Nucleus accumbens (tissue), 56 donors: ENCODE measurements around the gene KIF25.
"Not testable (repeated sequence)": the region's sequence is repeated elsewhere in the genome, so short reads cannot be mapped to it uniquely, and the experiment has no call there.

Source experiments
- DNase-seq, 56 donors: peaks; one replicate each; lab custom pipeline; 2025; lab: John Stamatoyannopoulos, UW

KIF25 gene

GRCh38 chr6:168061269-168062210 is 64.1 kb downstream of the KIF25 start:
- no peak for DNase-seq

- no peak for DNase-seq
These were observed 65.1 kb downstream of the KIF25 start for GRCh38 chr6:168062346-168063289.

- DNase-seq, result no peak
These were observed 66.0 kb downstream of the KIF25 start for GRCh38 chr6:168063431-168063830.

- DNase-seq, result no peak
These were observed 66.8 kb downstream of the KIF25 start for GRCh38 chr6:168064226-168064807.

- DNase-seq, result no peak
These were observed 69.7 kb downstream of the KIF25 start for GRCh38 chr6:168067081-168067759.

DNA sequence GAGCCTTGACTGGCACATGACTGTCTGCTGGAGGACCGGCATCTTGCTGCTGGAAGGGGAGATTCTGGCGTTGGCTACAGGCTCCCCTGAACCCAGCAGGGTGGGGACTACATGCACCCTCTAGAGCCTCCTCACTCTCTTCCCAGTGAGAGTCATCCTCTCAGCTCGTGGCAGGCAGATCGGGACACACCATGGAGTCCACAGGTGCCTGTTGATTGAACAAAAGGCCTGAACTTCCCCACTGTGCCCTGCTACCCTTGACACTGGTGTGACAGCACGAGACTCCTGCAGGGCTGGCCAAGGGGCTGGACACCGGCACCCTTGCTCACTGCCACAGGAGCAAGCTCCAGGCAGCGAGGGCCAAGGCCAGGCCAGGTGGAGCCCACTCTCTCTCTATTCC is 73.3 kb downstream of the KIF25 start:
- no peak for DNase-seq

DNA sequence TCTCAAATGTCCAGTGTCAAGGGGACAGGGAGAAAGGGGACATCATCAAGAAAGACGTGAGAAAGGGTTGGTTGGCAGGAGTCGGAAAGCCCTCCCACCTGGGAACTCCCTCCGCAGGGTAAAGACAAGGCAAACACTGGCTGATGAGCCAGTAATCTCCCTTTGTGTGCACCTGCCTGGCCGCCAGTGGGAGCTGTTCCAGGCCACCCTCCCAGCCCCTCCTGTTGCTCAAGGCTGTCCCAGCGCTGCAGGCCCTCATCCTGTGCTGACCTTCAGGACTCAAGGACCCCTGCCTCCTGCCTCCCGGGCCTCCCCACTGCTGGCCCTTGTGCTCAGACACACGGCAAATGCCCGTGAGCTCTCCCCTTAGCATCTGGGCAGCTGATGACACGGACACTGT is 74.1 kb downstream of the KIF25 start:
- no peak for DNase-seq

DNA sequence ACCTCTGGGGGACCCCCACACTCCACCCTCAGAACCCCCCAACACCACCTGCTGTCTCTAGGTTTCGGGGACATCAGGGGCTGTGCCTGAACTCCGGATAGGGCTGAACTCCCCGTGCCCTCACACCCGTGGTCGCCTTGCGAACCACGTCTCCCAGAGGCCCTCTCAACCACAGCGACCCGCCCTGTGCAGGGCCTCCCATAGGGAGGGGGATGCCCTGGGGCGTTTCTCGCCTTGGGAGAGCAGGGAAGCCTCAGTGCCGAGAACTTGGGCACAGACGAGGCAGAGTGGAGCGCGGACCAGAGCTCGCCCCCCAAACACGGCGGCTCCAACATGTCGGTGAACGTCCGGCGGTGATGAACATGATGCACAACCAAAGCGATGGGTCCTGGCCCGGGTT is 74.8 kb downstream of the KIF25 start:
- no peak for DNase-seq

- no peak for DNase-seq
These were observed 75.3 kb downstream of the KIF25 start for GRCh38 chr6:168072730-168073129.

GRCh38 chr6:168073937-168074730 is 76.7 kb downstream of the KIF25 start:
- no peak for DNase-seq

DNA sequence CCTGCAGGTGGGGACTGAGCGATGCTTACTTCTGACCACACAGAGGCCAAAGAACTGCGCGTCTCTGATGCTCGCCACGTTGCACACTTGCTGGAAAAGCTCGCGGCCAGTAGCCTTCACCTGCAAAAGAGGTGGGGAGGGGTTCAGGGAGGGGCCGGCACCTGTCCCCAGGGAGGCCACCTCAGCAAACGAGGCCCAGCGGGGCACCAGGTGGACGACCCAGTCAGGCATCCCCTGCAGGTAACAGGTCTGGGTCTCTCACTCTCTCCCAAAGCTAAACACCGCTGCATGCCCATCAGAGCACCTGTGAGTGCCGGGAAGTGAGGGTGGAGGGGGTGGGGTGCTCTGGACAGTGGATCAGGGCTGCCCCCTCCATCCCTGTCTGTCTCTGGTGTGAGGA is 77.7 kb downstream of the KIF25 start:
- no peak for DNase-seq

DNA sequence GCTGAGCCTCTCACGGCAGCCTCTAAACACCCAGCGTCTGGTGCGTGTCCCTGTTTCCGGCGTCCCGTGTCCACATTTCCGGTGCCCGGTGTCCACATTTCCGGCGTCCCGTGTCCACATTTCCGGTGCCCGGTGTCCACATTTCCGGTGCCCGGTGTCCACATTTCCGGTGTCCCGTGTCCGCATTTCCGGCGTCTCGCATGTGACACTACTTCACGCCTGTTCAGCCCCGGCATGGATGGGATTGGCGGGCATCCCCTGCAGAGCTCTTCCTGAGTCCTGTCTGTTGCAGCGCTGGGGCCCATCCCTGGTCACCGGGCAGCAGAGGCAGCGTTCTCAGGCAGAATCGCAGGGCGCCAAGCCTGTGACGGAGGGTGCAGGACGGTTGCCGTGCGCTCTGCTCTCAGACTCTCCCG is 78.3 kb downstream of the KIF25 start:
- no peak for DNase-seq

- not testable (repeated sequence) for DNase-seq
These were observed 79.9 kb downstream of the KIF25 start for GRCh38 chr6:168077401-168077800.

GRCh38 chr6:168078175-168078942 is 80.9 kb downstream of the KIF25 start:
- peak in 3 of 56 donors; percentile 6 to 20 (median 10) for DNase-seq

DNA sequence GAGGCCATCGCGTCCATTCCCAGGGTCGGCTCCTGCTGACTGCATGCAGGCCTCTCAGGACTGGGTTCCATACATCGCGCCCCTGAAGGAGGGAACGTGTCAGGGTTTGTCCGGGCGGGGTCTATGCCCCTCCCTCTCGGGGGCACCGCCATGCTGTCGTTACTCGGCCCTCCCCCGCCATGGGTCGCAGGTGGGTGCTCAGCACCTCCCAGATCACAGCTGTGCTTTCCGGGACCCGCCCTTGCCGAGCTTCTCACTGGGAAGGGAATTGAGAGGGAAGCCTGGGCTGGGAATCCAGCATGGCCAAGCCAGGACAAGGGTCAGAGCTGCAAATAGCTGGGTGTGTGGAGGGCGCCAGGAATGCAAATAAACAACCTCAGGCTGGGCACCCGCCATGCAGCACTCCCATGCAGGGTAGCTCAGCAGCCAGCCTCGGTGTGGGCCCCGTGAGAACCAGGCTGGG is 81.5 kb downstream of the KIF25 start, which contains the start of gene FRMD1:
TSS of gene FRMD1 (minus strand) at position 270 of the 463 bp plus-strand sequence. CDS start at position 152, 118 bp downstream.
- DNase-seq, result no peak

- DNase-seq, result no peak
These were observed 83.1 kb downstream of the KIF25 start for GRCh38 chr6:168080393-168081077.

DNA sequence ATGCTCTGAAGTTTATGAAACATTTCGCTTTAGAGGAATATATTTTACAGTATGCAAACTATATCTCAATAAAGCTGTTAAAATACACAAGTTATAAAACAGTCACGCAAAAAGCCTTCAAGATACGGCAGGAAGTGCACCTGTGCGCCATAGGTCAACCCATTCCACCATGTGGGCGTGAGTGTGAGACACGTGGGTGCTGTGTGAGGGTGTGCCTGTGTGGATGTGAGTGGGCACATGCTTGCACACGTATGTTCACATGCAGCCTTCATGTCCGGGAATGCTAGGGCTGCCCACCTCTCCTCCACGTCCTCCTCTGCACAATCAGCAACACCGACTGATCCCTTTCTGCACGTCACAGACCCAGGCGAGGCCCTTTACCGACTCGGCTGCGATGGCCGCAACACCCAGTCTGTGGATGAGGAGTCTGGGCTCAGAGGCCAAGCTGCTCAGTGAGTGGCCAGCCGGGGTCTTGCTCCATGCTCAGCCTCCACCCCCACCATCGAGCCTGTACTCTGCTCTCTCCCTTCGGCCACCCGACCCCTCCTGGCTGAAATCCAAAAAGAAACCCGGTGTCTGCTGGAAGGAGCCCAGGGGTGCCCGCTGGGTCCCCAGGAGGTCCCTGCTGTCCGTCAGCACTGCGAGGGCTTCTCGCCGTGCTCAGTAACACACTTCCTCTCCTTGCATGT is 84.5 kb downstream of the KIF25 start:
- DNase-seq, result no peak
